ENCODE data around the gene WDR77. TPM values are rescaled to one million over a fixed set of nuclear protein-coding genes. Genes with fewer than 3 reads are reported as not detected.

WDR77 gene
- total RNA-seq, 4 donors from 2014 or later = 19.0 to 33.0 (median 26.4) TPM

GRCh38 chr1:111465754-111466153 lies 16.7 kb upstream of the WDR77 start:
- H3K4me3 ChIP-seq = no peak overlapping the region
- no peak overlapping the region for H3K27ac ChIP-seq
- no peaks in the 10 kb centered on the region for H3K27me3 ChIP-seq
- no peak for DNase-seq
- H3K36me3 ChIP-seq = peaks cover 0 to 57% (median 0%) of the 10 kb centered on the region in 3 donors
- TF ChIP-seq CTCF (IDR thresholded peaks at IDR 0.05) (no peak), POLR2A (IDR thresholded peaks at IDR 0.05) (no peak)
- no peaks in the 10 kb centered on the region for H3K9me3 ChIP-seq
- peaks cover 0 to 9% (median 0%) of the 10 kb centered on the region in 4 donors for H3K4me1 ChIP-seq

- H3K27ac ChIP-seq = no peak overlapping the region
- peaks cover 0 to 63% (median 0%) of the 10 kb centered on the region in 3 donors for H3K36me3 ChIP-seq
- no peak overlapping the region for H3K4me3 ChIP-seq
- no peaks in the 10 kb centered on the region for H3K4me1 ChIP-seq
- no peak for DNase-seq
- no peaks in the 10 kb centered on the region for H3K9me3 ChIP-seq
- TF ChIP-seq POLR2A (IDR thresholded peaks at IDR 0.05) (no peak), CTCF (IDR thresholded peaks at IDR 0.05) (no peak)
- H3K27me3 ChIP-seq = no peaks in the 10 kb centered on the region
Measured at GRCh38 chr1:111463029-111463683, 14.1 kb upstream of the WDR77 start.

- Histone ChIP-seq H3K4me3 (no peak overlapping the region), H3K9me3 (no peaks in the 10 kb centered on the region), H3K27me3 (no peaks in the 10 kb centered on the region), H3K27ac (no peak overlapping the region), H3K4me1 (no peaks in the 10 kb centered on the region), H3K36me3 (peaks cover 0 to 65% (median 0%) of the 10 kb centered on the region in 3 donors)
- TF ChIP-seq POLR2A (IDR thresholded peaks at IDR 0.05) = no peak
- TF ChIP-seq CTCF (IDR thresholded peaks at IDR 0.05) = no peak
- DNase-seq = no peak
Measured at GRCh38 chr1:111462370-111463028, 13.4 kb upstream of the WDR77 start.

GRCh38 chr1:111461765-111462164 lies 12.7 kb upstream of the WDR77 start:
- no peaks in the 10 kb centered on the region for H3K27me3 ChIP-seq
- no peaks in the 10 kb centered on the region for H3K9me3 ChIP-seq
- no peak overlapping the region for H3K27ac ChIP-seq
- TF ChIP-seq CTCF (IDR thresholded peaks at IDR 0.05) = no peak
- TF ChIP-seq POLR2A (IDR thresholded peaks at IDR 0.05) = no peak
- DNase-seq = no peak
- no peak overlapping the region for H3K4me3 ChIP-seq
- H3K4me1 ChIP-seq = no peaks in the 10 kb centered on the region
- peaks cover 0 to 71% (median 2%) of the 10 kb centered on the region in 3 donors for H3K36me3 ChIP-seq

GRCh38 chr1:111455642-111456031 lies 6.6 kb upstream of the WDR77 start:
- TF ChIP-seq POLR2A (IDR thresholded peaks at IDR 0.05) = no peak
- TF ChIP-seq CTCF (IDR thresholded peaks at IDR 0.05) = no peak
- Histone ChIP-seq H3K9me3 (no peaks in the 10 kb centered on the region), H3K36me3 (peaks cover 0 to 76% (median 2%) of the 10 kb centered on the region in 3 donors), H3K27ac (no peak overlapping the region), H3K4me1 (peaks cover 0 to 44% (median 0%) of the 10 kb centered on the region in 4 donors), H3K27me3 (no peaks in the 10 kb centered on the region), H3K4me3 (no peak overlapping the region)
- no peak for DNase-seq
